ENCODE data around the gene ADCYAP1.

GRCh38 chr18:955384-956066 is 50.9 kb downstream of the ADCYAP1 start:
- TF ChIP-seq, protein P1, sequence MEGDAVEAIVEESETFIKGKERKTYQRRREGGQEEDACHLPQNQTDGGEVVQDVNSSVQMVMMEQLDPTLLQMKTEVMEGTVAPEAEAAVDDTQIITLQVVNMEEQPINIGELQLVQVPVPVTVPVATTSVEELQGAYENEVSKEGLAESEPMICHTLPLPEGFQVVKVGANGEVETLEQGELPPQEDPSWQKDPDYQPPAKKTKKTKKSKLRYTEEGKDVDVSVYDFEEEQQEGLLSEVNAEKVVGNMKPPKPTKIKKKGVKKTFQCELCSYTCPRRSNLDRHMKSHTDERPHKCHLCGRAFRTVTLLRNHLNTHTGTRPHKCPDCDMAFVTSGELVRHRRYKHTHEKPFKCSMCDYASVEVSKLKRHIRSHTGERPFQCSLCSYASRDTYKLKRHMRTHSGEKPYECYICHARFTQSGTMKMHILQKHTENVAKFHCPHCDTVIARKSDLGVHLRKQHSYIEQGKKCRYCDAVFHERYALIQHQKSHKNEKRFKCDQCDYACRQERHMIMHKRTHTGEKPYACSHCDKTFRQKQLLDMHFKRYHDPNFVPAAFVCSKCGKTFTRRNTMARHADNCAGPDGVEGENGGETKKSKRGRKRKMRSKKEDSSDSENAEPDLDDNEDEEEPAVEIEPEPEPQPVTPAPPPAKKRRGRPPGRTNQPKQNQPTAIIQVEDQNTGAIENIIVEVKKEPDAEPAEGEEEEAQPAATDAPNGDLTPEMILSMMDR (IDR thresholded peaks at IDR 0.05; ENCODE audit: low read length): no peak
- TF ChIP-seq EZH2 (IDR thresholded peaks at IDR 0.05; ENCODE audit: borderline replicate concordance, low read length): no peak
